HG03342 (cell line): ENCODE measurements around the gene MVK.

ENCODE experiments used
- ATAC-seq: cut with Tn5 transposase; IDR thresholded peaks from one replicate; pipeline ENCODE4 v1.9.1; 2021; ENCODE audit warnings: mild to moderate bottlenecking, moderate library complexity; ENCODE audit not compliant: unreplicated experiment

Gene MVK

DNA sequence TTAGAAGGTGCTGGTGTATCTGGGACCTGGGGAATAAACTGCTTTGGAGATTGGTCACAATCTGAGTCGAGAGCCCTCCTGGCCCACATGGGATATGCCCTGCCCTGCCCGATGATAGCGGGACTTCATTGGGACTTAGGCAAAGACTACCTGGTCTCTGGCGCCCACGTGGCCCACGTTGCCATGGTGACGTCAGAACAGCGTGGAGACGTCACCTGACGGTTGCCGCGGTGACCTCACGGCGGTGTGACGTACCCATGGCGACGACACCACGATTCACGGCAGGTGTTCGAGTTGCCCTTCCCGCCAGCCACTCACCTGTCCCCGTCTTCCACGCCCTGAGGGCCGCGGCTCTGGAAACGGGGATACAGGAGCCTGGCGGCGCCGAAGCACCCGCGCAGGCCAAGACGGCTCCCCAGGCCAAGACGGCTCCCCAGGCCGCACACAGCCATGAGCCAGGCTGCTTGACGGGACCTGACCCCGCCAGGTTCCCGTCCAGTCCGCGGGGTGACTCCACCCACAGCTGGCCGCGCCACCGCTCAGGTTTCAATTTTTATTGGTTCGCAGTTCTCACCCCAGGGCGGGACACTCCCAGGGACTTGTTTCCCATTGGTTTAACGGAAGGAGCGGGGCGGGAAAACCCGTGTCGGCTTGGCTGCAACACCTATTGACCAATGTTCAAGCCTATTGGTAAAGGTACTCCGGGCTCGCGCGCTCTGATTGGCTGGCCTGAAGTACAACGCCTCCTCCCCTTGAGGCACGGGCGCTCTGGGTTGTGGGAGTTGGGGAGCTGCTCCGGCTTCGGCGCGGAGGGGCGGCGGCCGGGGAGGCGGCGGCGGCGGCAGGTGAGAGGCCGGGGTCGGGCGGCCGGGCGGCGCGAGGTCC, at the start of gene MVK, which contains the start of gene MMAB:
Gene MVK (plus strand): TSS at position 766 of the 885 bp plus-strand sequence. CDS start 1,029 bp downstream, outside the sequence.
Gene MMAB (minus strand): TSS at position 476 of the 885 bp plus-strand sequence. CDS start 24 bp downstream, at position 452.
- peak; percentile 94 for ATAC-seq

DNA sequence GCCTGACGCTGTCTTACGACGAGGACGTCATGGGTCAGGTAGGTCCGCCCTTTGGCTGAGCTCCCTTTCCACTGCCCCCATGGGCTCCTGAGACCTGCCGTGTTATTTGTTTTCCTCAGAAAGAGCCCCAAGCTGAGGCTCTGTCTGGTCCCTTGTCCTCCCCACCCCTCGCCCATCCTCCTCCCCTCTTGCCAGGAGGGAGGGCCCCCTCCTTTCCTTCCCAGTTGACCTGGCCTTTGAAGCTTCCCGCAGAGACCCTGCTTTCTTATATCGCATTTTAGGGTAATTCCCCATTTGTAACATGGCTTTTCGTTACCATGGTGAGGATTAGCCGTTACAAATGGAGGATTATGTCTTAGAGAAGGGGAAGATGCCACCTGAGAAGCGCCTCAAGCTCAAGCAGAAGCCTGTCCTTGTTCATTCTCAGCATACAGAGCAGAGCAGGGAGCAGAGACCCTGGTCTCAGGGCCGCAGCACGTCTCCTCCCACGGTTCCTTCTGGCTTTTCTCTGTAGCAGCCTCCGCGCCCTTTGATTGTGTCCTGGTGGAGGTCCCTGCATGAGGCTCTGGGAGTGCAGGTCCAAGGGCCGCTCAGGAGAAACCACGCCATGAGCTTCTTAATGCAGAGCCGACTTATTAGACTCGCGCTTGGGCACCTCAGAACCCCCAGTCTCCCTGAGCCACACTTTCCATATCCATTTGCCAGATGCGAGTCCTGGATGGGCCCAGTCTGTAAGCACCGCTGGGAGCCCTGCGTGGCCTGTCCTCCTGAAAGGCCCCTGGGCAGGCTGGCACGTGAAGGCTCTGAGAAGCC, 48.9 kb upstream of the MVK start:
- ATAC-seq: no peak

DNA sequence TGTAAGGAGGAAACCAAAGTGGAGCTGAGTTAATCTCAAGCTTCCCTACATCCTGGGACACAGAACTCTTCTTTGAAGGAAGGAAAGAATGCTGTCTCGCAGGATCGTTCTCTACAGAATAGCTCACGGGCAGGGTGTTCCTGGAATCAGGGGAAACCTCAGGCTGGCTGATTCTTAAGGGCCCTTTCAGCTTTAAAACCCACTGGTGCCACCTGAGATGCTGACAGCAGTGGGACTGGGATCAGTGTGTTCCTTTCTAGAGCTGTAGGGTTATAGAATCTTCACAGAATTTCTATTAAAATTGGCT, 48.4 kb upstream of the MVK start:
- ATAC-seq: no peak

DNA sequence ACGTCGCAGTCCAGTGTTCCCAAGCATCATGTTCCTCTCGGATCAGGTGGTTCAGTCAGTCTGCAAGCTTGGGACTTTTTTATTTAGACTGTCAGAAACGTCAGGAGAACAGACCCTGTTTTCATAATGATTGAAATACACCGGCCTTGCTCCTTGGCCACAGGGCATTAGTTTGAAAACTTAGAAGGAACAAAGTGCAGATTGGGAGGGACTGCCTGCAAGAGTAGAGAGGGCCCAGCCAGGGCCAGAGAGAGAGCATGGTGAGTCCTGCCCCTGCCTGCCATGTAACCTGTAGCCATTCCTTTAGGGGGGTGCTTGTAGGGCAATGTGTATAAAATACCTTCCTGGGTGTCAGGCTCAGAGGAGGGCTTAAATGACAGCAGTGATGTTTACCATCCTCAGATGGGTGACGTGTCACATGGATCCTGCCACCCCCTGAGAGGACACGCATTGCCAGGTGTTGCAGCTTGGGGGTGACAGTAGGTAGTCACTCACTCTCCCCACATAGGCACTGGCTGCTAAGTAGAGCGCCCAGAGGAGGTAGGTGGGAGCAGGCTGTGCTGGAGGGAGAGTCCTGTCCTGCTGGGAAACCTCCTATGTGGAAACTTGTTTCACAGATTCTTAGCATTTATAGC, 46.0 kb upstream of the MVK start:
- ATAC-seq: no peak

- ATAC-seq: no peak
Measured at GRCh38 chr12:109529691-109530640, 43.6 kb upstream of the MVK start.

DNA sequence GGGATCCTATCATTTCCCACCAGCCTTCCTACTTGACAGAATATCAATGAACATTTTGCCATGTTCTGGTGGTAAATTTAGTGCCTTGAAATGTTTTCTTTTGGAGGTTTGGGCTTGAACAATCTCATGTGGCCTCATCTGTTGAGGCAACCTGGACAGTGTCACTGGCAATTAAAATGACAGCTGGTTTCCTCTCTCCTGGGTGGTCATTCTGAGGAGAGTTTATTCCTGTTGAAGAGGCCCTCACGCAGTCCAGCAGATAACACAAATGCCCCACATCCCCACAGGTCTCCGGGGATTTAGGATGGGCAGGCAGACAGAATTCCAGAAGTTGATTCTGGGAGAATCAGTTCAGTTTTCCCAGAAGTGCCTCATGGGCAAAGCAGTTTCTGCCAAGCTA, 42.2 kb upstream of the MVK start:
- ATAC-seq: no peak

- ATAC-seq: no peak
Measured at GRCh38 chr12:109532721-109533486, 40.7 kb upstream of the MVK start.

DNA sequence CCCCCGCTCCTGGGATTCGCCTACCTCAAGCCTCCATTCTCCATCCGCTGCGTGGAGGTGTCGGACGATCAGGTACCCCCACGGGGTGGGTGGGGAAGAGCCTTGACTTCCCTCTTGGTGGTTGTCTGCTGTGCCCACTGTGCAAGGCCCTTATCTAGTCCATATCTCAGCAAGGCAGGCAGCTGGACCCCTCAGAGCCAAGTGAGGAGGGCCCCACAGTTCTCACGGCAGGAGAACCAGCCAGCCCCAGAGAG, 40.2 kb upstream of the MVK start:
- no peak for ATAC-seq

DNA sequence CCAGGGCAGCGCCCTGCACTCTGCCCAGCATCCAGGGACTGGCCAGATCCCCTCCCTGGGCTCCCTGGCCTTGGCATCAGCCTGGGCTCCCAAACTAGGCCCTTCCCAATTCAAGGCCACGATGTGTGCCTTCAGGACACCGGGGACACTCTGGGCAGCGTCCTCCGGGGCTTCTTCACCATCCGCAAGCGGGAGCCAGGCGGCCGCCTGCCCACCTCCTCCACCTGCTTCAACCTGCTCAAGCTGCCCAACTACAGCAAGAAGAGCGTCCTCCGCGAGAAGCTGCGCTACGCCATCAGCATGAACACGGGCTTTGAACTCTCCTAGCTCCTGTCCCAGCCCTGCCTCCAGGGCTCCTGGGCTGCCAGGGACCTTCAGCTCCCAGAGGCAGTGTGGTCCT, 39.1 kb upstream of the MVK start:
- no peak for ATAC-seq

DNA sequence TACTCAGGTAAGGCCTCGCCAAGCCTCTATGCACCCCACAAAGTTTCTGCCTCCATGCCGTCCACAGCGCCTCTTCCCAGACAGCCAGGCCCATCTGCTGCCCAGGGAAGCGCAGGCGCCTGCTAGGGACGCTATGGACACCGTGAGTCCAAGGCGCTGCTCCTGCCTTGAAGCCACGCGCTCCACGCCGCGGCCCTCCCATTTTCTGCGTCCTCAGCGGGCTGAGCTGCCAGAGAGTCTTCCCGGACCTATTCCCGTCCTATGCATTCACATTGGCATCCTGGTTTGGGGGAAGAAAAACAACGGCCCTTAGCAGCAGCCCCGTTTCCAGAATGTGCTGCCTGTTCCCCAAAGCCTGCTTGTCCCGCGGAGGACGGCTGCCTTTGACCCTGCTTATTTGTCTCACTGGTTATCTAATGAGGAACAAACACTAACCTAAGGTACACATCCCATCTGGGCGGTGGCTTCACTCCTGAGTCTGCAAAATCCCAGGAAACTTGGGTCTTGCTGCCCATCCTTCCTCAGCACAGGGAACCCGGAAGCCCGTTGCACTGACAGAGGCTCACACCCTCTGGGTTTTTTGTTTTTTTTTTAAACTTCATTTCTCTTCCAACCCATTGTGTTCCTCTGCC, 38.2 kb upstream of the MVK start:
- no peak for ATAC-seq

- no peak for ATAC-seq
Measured at GRCh38 chr12:109535863-109536250, 37.7 kb upstream of the MVK start.

- ATAC-seq: no peak
Measured at GRCh38 chr12:109537136-109537535, 36.5 kb upstream of the MVK start.

GRCh38 chr12:109538191-109538863, 35.3 kb upstream of the MVK start:
- no peak for ATAC-seq

- ATAC-seq: no peak
Measured at GRCh38 chr12:109539508-109539907, 34.1 kb upstream of the MVK start.

DNA sequence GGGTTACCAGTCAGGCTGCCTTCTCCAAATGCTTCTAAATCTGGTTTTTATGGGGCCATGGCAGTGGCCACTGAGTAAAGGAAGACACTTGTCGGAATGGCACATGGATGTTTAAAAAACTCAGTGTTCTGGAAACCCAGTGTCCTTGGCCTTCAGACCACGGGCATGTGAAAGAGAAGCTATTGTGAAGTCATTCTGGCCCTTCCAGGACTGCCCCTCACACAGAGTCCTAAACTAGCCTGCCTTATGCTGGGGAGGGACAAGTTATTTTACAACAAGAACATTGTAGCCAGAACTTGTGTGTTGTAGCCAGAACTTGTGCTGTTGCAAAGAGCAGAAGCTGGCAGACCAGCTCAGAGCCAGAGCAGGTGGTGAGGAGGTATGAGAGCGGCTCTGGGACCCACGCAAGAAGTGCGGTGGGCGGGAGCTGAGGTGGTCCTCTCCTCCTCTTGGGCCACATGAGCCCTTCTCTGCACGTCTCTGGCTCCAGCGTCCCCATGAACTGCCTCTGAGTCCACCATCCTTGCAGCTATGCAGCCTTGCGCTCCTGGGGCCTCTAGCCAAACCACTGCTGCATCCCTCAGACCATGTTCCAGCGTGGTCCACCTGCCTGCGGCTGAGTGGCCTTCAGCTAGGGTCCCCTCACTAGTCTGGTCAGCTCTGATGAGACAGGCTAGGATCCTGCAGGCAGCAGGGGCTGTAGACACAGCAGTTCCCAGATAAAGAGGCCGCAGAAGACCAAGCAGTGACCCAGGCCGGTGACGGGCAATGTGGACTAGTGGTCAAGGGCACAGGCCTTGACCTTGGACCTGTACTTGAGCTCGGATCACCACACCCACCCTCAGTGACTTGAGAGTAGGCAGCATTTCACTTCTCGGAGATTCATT, 32.8 kb upstream of the MVK start:
- no peak for ATAC-seq

- no peak for ATAC-seq
Measured at GRCh38 chr12:109541413-109541726, 32.2 kb upstream of the MVK start.

DNA sequence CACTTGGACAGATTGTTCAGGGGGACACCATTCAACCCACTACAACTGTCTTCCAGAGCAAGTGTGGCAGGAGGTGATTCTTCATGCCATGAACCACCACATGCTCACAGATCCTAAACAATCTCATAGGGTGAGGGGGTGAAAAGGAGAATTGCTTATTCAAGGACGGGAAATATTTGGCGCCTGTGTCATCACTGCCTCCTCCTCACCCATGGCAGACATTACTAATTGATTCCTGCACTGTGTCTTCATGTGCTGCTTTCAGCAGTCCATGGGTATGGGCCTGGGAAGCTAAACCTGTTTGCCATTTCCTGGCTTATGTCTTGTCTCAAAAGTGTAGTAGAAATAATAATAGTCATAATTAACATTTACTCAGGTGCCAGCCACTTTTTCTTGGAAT, 31.6 kb upstream of the MVK start:
- ATAC-seq: no peak

- ATAC-seq: no peak
Measured at GRCh38 chr12:109542876-109543275, 30.7 kb upstream of the MVK start.
